Fibroblast of lung (primary cell): ENCODE data around the gene CSNK1G2. TPM values are rescaled to one million over a fixed set of nuclear protein-coding genes. Genes with fewer than 3 reads are reported as not detected.

Source experiments
- DNase-seq, 2 donors: peaks; one replicate each; pipeline versions ENCODE4 v3.0.0 to v3.0.0-alpha.2; 2010; ENCODE audit warnings: low read depth in 2 of 2
- H2AFZ ChIP-seq: 2 replicates; pipeline ENCODE4 v1.5.1; 2012; ENCODE audit warnings: low read length, control low read depth, inconsistent platforms
- H3K27ac ChIP-seq: 2 replicates; pipeline ENCODE4 v1.5.1; 2011; ENCODE audit warnings: low read length, control low read depth; ENCODE audit not compliant: insufficient read depth
- H3K27me3 ChIP-seq: 2 replicates; pipeline ENCODE4 v1.5.1; 2011; ENCODE audit warnings: mild to moderate bottlenecking, low read length; ENCODE audit not compliant: control insufficient read depth, insufficient read depth
- H3K36me3 ChIP-seq: 2 replicates; pipeline ENCODE4 v1.5.1; 2011; ENCODE audit warnings: low read length; ENCODE audit not compliant: control insufficient read depth, insufficient read depth
- H3K4me1 ChIP-seq: 2 replicates; pipeline ENCODE4 v1.5.1; 2011; ENCODE audit warnings: low read length; ENCODE audit not compliant: control insufficient read depth, insufficient read depth; ENCODE audit errors: extremely low read depth
- H3K4me2 ChIP-seq: 2 replicates; pipeline ENCODE4 v1.5.1; 2011; ENCODE audit warnings: low read length, control low read depth; ENCODE audit not compliant: insufficient read depth; ENCODE audit errors: extremely low read depth
- H3K4me3 ChIP-seq, 4 experiments: fragments of 200-600 bp in 1 of 4; sonication (generic) in 1 of 4; replicated peaks in 1 of 4; 2 replicates each; pipeline ENCODE4 v1.5.1; 2011 to 2016; ENCODE audit warnings: low read length in 4 of 4, low read depth in 3 of 4, mild to moderate bottlenecking in 3 of 4, control low read depth in 2 of 4, inconsistent platforms in 1 of 4, mixed read lengths in 1 of 4; ENCODE audit not compliant: insufficient read depth in 1 of 4; ENCODE audit errors: control extremely low read depth in 1 of 4
- H3K79me2 ChIP-seq: 2 replicates; pipeline ENCODE4 v1.5.1; 2012; ENCODE audit warnings: mild to moderate bottlenecking, low read length, inconsistent platforms; ENCODE audit not compliant: control insufficient read depth, insufficient read depth
- H3K9ac ChIP-seq: 2 replicates; pipeline ENCODE4 v1.5.1; 2011; ENCODE audit warnings: mild to moderate bottlenecking, low read length, control low read depth; ENCODE audit not compliant: insufficient read depth
- H3K9me3 ChIP-seq: 2 replicates; pipeline ENCODE4 v1.5.1; 2012; ENCODE audit warnings: low read depth, low read length; ENCODE audit not compliant: control insufficient read depth, insufficient read depth
- H4K20me1 ChIP-seq: 2 replicates; pipeline ENCODE4 v1.5.1; 2011; ENCODE audit warnings: low read length; ENCODE audit not compliant: control insufficient read depth, insufficient read depth; ENCODE audit errors: extremely low read depth
- CTCF ChIP-seq, 2 donors: IDR thresholded peaks in 1 of 2; conservative IDR thresholded peaks in 1 of 2; 1 replicate in 1 of 2; 2 replicates in 1 of 2; pipeline ENCODE4 v1.5.1; 2011 to 2012; ENCODE audit warnings: low read length in 2 of 2, control low read depth in 1 of 2, inconsistent platforms in 1 of 2, low read depth in 1 of 2, mild to moderate bottlenecking in 1 of 2
- EZH2 ChIP-seq: IDR thresholded peaks from 2 replicates; pipeline ENCODE4 v1.5.1; 2012; ENCODE audit warnings: low read length, control low read depth, mild to moderate bottlenecking; ENCODE audit errors: missing control alignments
- polyA plus RNA-seq, 2 donors: library from polyadenylated mRNA; depleted of rRNA in 1 of 2; stranded (reverse) in 1 of 2; unstranded in 1 of 2; fragments of >200 nt; gene quantifications; 2 replicates each; pipeline ENCODE4 v1.2.1, GENCODE V29; 2011 to 2012; ENCODE audit warnings: missing spikeins in 1 of 2
- total RNA-seq: library from RNA; depleted of rRNA; stranded (reverse); fragments of >200 nt; gene quantifications from 2 replicates; pipeline ENCODE4 v1.2.1, GENCODE V29; 2014

The CSNK1G2 gene
- total and polyA plus RNA-seq, 2 donors (not counting 1 experiment from before 2014, with no cell fraction given): 21.2 to 58.6 TPM

GRCh38 chr19:1979017-1979416 is 38.0 kb downstream of the CSNK1G2 start:
- TF ChIP-seq EZH2 (no peak), CTCF (conservative IDR thresholded peaks at IDR 0.05 in 1 of 2, IDR thresholded peaks at IDR 0.05 in 1 of 2; ENCODE audit: low read depth in 1 of 2, low read length in 2 of 2) (no peak)
- no peak overlapping the region for H3K9ac ChIP-seq
- H3K36me3 ChIP-seq: peaks cover 20% of the 10 kb centered on the region
- H3K4me1 ChIP-seq: peaks cover 2% of the 10 kb centered on the region
- H4K20me1 ChIP-seq: no peaks in the 10 kb centered on the region
- H3K4me2 ChIP-seq: no peak overlapping the region
- no peak overlapping the region for H2AFZ ChIP-seq
- peaks cover 11% of the 10 kb centered on the region for H3K79me2 ChIP-seq
- DNase-seq: no peak
- H3K4me3 ChIP-seq: no peak overlapping the region
- H3K9me3 ChIP-seq: no peaks in the 10 kb centered on the region
- H3K27me3 ChIP-seq: no peaks in the 10 kb centered on the region
- H3K27ac ChIP-seq: no peak overlapping the region

- TF ChIP-seq CTCF (conservative IDR thresholded peaks at IDR 0.05 in 1 of 2, IDR thresholded peaks at IDR 0.05 in 1 of 2; ENCODE audit: low read depth in 1 of 2, low read length in 2 of 2) (no peak), EZH2 (no peak)
- DNase-seq: no peak
- Histone ChIP-seq H3K4me3 (no peak overlapping the region), H3K9ac (no peak overlapping the region), H3K4me2 (no peak overlapping the region), H3K27me3 (no peaks in the 10 kb centered on the region), H3K4me1 (peaks cover 2% of the 10 kb centered on the region), H4K20me1 (no peaks in the 10 kb centered on the region), H3K9me3 (no peaks in the 10 kb centered on the region), H3K27ac (no peak overlapping the region), H3K79me2 (peaks cover 5% of the 10 kb centered on the region), H3K36me3 (peaks cover 20% of the 10 kb centered on the region), H2AFZ (no peak overlapping the region)
Observed at GRCh38 chr19:1979642-1980041, 38.7 kb downstream of the CSNK1G2 start.

GRCh38 chr19:1980091-1980808 is 39.3 kb downstream of the CSNK1G2 start:
- Histone ChIP-seq H3K27ac (no peak overlapping the region), H3K79me2 (peaks cover 5% of the 10 kb centered on the region), H2AFZ (no peak overlapping the region), H3K4me3 (no peak overlapping the region), H3K36me3 (peaks cover 20% of the 10 kb centered on the region), H3K4me1 (peaks cover 2% of the 10 kb centered on the region), H3K9ac (no peak overlapping the region), H3K27me3 (no peaks in the 10 kb centered on the region), H3K4me2 (no peak overlapping the region), H3K9me3 (no peaks in the 10 kb centered on the region), H4K20me1 (no peaks in the 10 kb centered on the region)
- TF ChIP-seq CTCF (conservative IDR thresholded peaks at IDR 0.05 in 1 of 2, IDR thresholded peaks at IDR 0.05 in 1 of 2; ENCODE audit: low read depth in 1 of 2, low read length in 2 of 2) (no peak), EZH2 (no peak)
- no peak for DNase-seq
